Esophagus squamous epithelium (tissue), 5 donors: ENCODE measurements around the gene OR7G2. TPM values are rescaled to one million over a fixed set of nuclear protein-coding genes. Genes with fewer than 3 reads are reported as not detected.

Source experiments
- DNase-seq: peaks from one replicate; lab custom pipeline; 2025; lab: John Stamatoyannopoulos, UW
- H3K27ac ChIP-seq, 4 donors: fragments of 200-600 bp; sonication (generic); one replicate each; pipeline ENCODE4 v1.5.1; 2016 to 2019; ENCODE audit warnings: mild to moderate bottlenecking in 1 of 4
- H3K27me3 ChIP-seq, 4 donors: fragments of 200-600 bp; sonication (generic); 1 replicate in 3 of 4; 2 replicates in 1 of 4; pipeline versions ENCODE4 v1.5.1 to v1.6.0; 2017 to 2021; ENCODE audit warnings: antibody characterized with exemption in 1 of 4
- H3K36me3 ChIP-seq, 3 donors: fragments of 200-600 bp; sonication (generic); one replicate each; pipeline ENCODE4 v1.5.1; 2016 to 2019
- H3K4me1 ChIP-seq, 3 donors: fragments of 200-600 bp; sonication (generic); one replicate each; pipeline ENCODE4 v1.5.1; 2017 to 2019
- H3K4me3 ChIP-seq, 4 donors: fragments of 200-600 bp; sonication (generic); 1 replicate in 3 of 4; 2 replicates in 1 of 4; pipeline ENCODE4 v1.5.1; 2016 to 2019; ENCODE audit warnings: mild to moderate bottlenecking in 2 of 4, moderate library complexity in 1 of 4
- H3K9me3 ChIP-seq, 3 donors: fragments of 200-600 bp; sonication (generic); one replicate each; pipeline ENCODE4 v1.5.1; 2016 to 2019
- CTCF ChIP-seq, 6 experiments: fragments of 450-650 bp in 4 of 6; fragments of 200-600 bp in 2 of 6; sonication (generic) in 2 of 6; IDR thresholded peaks; one replicate each; pipeline ENCODE4 v1.5.1; 2016 to 2019; ENCODE audit warnings: antibody characterized with exemption in 6 of 6, mild to moderate bottlenecking in 4 of 6, moderate library complexity in 4 of 6
- POLR2A ChIP-seq, 4 donors: fragments of 450-650 bp; IDR thresholded peaks; one replicate each; pipeline ENCODE4 v1.6.1; 2017; ENCODE audit warnings: antibody characterized with exemption in 4 of 4, mild to moderate bottlenecking in 4 of 4, moderate library complexity in 3 of 4
- WGBS, 2 donors: methylation state at CpG; one replicate each; pipeline ENCODE4 v1.1.5; 2018; 5-methylcytosine and 5-hydroxymethylcytosine counted together
- intact Hi-C: fragments of 100-400 bp; cut with DNase I; formaldehyde crosslinking; loops from one replicate; pipeline ENCODE4 v1.15.0; 2022
- total RNA-seq, 4 donors: library from RNA; depleted of rRNA; stranded (reverse); fragments of >200 nt; gene quantifications; one replicate each; pipeline ENCODE4 v1.1.0, GENCODE V29; 2016
- donor health status: DM: yes; HTN: yes; CAD: no.

OR7G2 gene
- total RNA-seq, 4 donors from 2014 or later: not detected

DNA sequence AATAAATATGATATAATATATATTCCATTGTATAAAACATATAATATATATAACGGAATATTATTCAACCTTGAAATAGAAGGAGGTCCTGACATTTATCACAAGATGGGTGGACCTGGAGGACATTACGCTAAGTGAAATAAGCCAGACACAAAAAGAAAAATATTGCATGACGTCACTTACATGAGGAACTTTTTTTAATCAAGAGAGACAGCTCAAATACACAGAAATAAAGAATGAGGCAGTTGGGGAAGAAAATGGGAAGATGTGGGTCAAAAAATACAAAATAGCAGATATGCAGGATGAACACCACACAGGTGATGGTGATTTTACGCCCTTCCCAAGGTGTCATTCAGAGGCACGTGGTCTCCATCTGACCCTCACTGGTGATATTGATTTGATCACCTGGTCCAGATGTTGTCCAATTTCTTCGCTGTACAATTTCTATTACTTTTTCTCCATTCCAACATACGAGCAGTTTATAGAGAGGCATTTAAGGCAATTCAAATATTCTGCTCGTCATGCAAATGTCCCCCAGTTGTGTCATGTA is 32.4 kb upstream of the OR7G2 start:
- WGBS, 2 donors: 28 to 33% methylated on average over 8 of the region's 8 CpGs

GRCh38 chr19:9132422-9132821 is 25.1 kb upstream of the OR7G2 start:
- H3K27ac ChIP-seq: no peak overlapping the region
- no peak for DNase-seq
- H3K27me3 ChIP-seq: peaks cover 0 to 24% (median 0%) of the 10 kb centered on the region in 4 donors
- H3K9me3 ChIP-seq: no peaks in the 10 kb centered on the region
- TF ChIP-seq POLR2A (IDR thresholded peaks at IDR 0.05) (no peak), CTCF (IDR thresholded peaks at IDR 0.05) (no peak)
- H3K4me3 ChIP-seq: no peak overlapping the region
- H3K4me1 ChIP-seq: peaks cover 0 to 9% (median 3%) of the 10 kb centered on the region in 3 donors
- intact Hi-C loops: no loop called here
- WGBS, 2 donors: 50 to 56% methylated on average over 5 of the region's 5 CpGs
- no peaks in the 10 kb centered on the region for H3K36me3 ChIP-seq

More for the DNA sequence above, 32.4 kb upstream of the OR7G2 start:
- intact Hi-C loops: no loop called here
- TF ChIP-seq CTCF (IDR thresholded peaks at IDR 0.05) (no peak), POLR2A (IDR thresholded peaks at IDR 0.05) (no peak)
- Histone ChIP-seq H3K4me1 (peaks cover 10 to 33% (median 14%) of the 10 kb centered on the region in 3 donors), H3K9me3 (peaks cover 5 to 6% (median 6%) of the 10 kb centered on the region in 3 donors), H3K36me3 (peaks cover 0 to 5% (median 0%) of the 10 kb centered on the region in 3 donors), H3K27ac (peak overlapping the region; percentile 88 to 96 (median 90)), H3K4me3 (peak overlapping the region; percentile 79 to 95 (median 84)), H3K27me3 (peaks cover 0 to 7% (median 0%) of the 10 kb centered on the region in 4 donors)
- DNase-seq: no peak

DNA sequence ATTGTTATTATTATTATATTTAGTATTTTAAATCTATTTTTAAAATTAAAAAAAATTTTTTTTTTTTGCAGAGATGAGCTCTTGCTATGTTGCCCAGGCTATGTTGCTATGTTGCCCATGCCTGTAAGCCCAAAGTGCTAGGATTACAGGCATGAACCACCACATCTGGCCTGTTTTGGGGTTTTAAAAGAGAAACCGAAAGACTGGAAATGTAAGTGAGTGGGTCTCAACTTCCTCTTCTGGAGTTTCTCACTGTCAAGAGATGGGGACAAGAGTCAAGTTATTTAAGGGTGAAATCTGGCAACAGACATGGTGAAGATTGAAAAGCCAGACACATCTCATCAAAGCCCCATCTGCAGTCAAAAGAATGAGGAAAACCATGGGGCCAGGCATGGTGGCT is 23.7 kb upstream of the OR7G2 start:
- WGBS, 2 donors: 77 to 92% methylated on average over 1 of the region's 1 CpG
- no peaks in the 10 kb centered on the region for H3K9me3 ChIP-seq
- H3K4me1 ChIP-seq: no peaks in the 10 kb centered on the region
- intact Hi-C loops: no loop called here
- no peak overlapping the region for H3K27ac ChIP-seq
- no peak overlapping the region for H3K4me3 ChIP-seq
- TF ChIP-seq POLR2A (IDR thresholded peaks at IDR 0.05) (no peak), CTCF (IDR thresholded peaks at IDR 0.05) (no peak)
- peaks cover 0 to 32% (median 0%) of the 10 kb centered on the region in 4 donors for H3K27me3 ChIP-seq
- no peak for DNase-seq
- no peaks in the 10 kb centered on the region for H3K36me3 ChIP-seq

DNA sequence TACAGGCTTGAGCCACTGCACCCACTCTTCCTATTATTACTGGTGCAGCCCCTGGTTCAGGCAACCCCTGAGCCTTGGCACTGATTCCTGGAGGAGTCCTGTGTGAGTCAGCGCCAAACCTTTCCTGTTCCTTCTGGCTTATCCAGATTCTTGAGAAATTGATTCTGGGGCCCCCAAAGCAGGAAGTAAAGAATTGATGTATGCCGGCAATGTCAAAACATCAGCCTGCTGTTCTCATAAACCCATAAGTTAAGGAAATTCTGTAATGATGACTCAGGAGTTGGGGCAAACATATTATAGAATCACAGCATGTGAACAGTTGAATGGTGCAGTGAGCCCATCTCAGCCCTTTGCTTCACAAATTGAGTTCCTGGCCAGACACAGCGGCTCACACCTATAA is 20.9 kb upstream of the OR7G2 start:
- 29 to 57% methylated on average over 3 of the region's 3 CpGs for WGBS, 2 donors
- no peak overlapping the region for H3K4me3 ChIP-seq
- H3K36me3 ChIP-seq: no peaks in the 10 kb centered on the region
- no peak overlapping the region for H3K27ac ChIP-seq
- H3K27me3 ChIP-seq: peaks cover 0 to 30% (median 0%) of the 10 kb centered on the region in 4 donors
- TF ChIP-seq POLR2A (IDR thresholded peaks at IDR 0.05): no peak
- TF ChIP-seq CTCF (IDR thresholded peaks at IDR 0.05): no peak
- H3K4me1 ChIP-seq: no peaks in the 10 kb centered on the region
- no peak for DNase-seq
- intact Hi-C loops: no loop called here
- no peaks in the 10 kb centered on the region for H3K9me3 ChIP-seq

GRCh38 chr19:9126900-9127405 is 19.7 kb upstream of the OR7G2 start, which contains the start of gene OR7G3:
Gene OR7G3 (minus strand): TSS chr19:9126950. CDS start chr19:9126950, 0 bp downstream.
- 89 to 100% methylated on average over 1 of the region's 1 CpG for WGBS, 2 donors
- Histone ChIP-seq H3K4me1 (no peaks in the 10 kb centered on the region), H3K27ac (no peak within 1 kb of the TSS), H3K27me3 (peaks cover 0 to 30% (median 0%) of the 10 kb centered on the region in 4 donors), H3K4me3 (no peak within 1 kb of the TSS), H3K9me3 (no peaks in the 10 kb centered on the region), H3K36me3 (no peaks in the 10 kb centered on the region)
- no peak for TF ChIP-seq CTCF (IDR thresholded peaks at IDR 0.05)
- no peak for TF ChIP-seq POLR2A (IDR thresholded peaks at IDR 0.05)
- DNase-seq: no peak
- intact Hi-C loops: no loop called here
